Neural cell (in vitro differentiated cells): ENCODE measurements around the gene SLC25A45. TPM values are rescaled to one million over a fixed set of nuclear protein-coding genes. Genes with fewer than 3 reads are reported as not detected.

Experiments
- H2AFZ ChIP-seq: fragments of 200-600, 300-800 bp; sonication (generic), shearing (Covaris generic); 2 replicates; pipeline ENCODE4 v1.6.0; 2014; ENCODE audit warnings: low read depth, mild to moderate bottlenecking, antibody characterized with exemption, low read length, moderate library complexity
- H3F3A ChIP-seq: fragments of 200-600 bp; shearing (Covaris generic); 2 replicates; pipeline ENCODE4 v1.6.1; 2016; ENCODE audit warnings: mild to moderate bottlenecking, moderate library complexity, mixed read lengths, antibody characterized with exemption, low read length; ENCODE audit not compliant: insufficient read depth, poor library complexity, severe bottlenecking
- H3K27ac ChIP-seq: fragments of 200-600, 300-800 bp; sonication (generic), shearing (Covaris generic); 2 replicates; pipeline ENCODE4 v1.5.1; 2014; ENCODE audit warnings: mild to moderate bottlenecking, low read length, moderate library complexity
- H3K27me3 ChIP-seq: fragments of 300-800, 200-600 bp; sonication (generic), shearing (Covaris generic); 2 replicates; pipeline ENCODE4 v1.6.0; 2014; ENCODE audit warnings: mild to moderate bottlenecking, low read depth, low read length, moderate library complexity; ENCODE audit not compliant: insufficient read depth
- H3K36me3 ChIP-seq: fragments of 300-800, 200-600 bp; sonication (generic), shearing (Covaris generic); 2 replicates; pipeline ENCODE4 v1.5.1; 2014; ENCODE audit warnings: mild to moderate bottlenecking, antibody characterized with exemption, low read length, moderate library complexity; ENCODE audit not compliant: insufficient read depth
- H3K4me2 ChIP-seq: fragments of 300-800, 200-600 bp; sonication (generic), shearing (Covaris generic); 2 replicates; pipeline ENCODE4 v1.6.0; 2014; ENCODE audit warnings: mild to moderate bottlenecking, low read length
- H3K4me3 ChIP-seq: fragments of 300-800, 200-600 bp; sonication (generic), shearing (Covaris generic); 2 replicates; pipeline ENCODE4 v1.5.1; 2014; ENCODE audit warnings: mild to moderate bottlenecking, low read length, moderate library complexity
- H3K79me2 ChIP-seq: fragments of 200-600 bp; shearing (Covaris generic); replicated peaks from 2 replicates; pipeline ENCODE4 v1.6.0; 2014; ENCODE audit warnings: mild to moderate bottlenecking, low read length, moderate library complexity; ENCODE audit not compliant: insufficient read depth
- H3K9ac ChIP-seq: fragments of 300-800, 200-600 bp; sonication (generic), shearing (Covaris generic); 2 replicates; pipeline ENCODE4 v1.6.1; 2016; ENCODE audit warnings: mild to moderate bottlenecking, low read length, mixed read lengths
- H3K9me2 ChIP-seq: fragments of 200-600 bp; shearing (Covaris generic); 2 replicates; pipeline ENCODE4 v1.6.1; 2016; ENCODE audit warnings: mild to moderate bottlenecking, low read length, mixed read lengths; ENCODE audit not compliant: insufficient read depth
- H3K9me3 ChIP-seq: fragments of 200-600, 300-800 bp; sonication (generic), shearing (Covaris generic); 2 replicates; pipeline ENCODE4 v1.6.1; 2016; ENCODE audit warnings: mild to moderate bottlenecking, mixed run types, low read length, moderate library complexity, mixed read lengths
- H4K20me1 ChIP-seq: fragments of 200-600 bp; shearing (Covaris generic); 2 replicates; pipeline ENCODE4 v1.6.1; 2016; ENCODE audit warnings: mild to moderate bottlenecking, mixed run types; ENCODE audit not compliant: insufficient read depth
- CTCF ChIP-seq: fragments of 450-650 bp; IDR thresholded peaks from 2 replicates; pipeline ENCODE4 v1.5.1; 2014; ENCODE audit warnings: antibody characterized with exemption, mild to moderate bottlenecking, moderate library complexity; ENCODE audit not compliant: poor library complexity, severe bottlenecking
- EP300 ChIP-seq: fragments of 450-650 bp; conservative IDR thresholded peaks from 2 replicates; pipeline ENCODE4 v1.6.1; 2014; ENCODE audit warnings: antibody characterized with exemption, mild to moderate bottlenecking, moderate library complexity; ENCODE audit not compliant: poor library complexity, severe bottlenecking
- EZH2 ChIP-seq: fragments of 200-600, 300-800 bp; shearing (Covaris generic), sonication (generic); IDR thresholded peaks from 2 replicates; pipeline ENCODE4 v1.6.1; 2014; ENCODE audit warnings: antibody characterized with exemption, low read length, borderline replicate concordance, mild to moderate bottlenecking; ENCODE audit not compliant: insufficient read depth, poor library complexity, severe bottlenecking
- MXI1 ChIP-seq: fragments of 450-650 bp; conservative IDR thresholded peaks from 2 replicates; pipeline ENCODE4 v1.6.1; 2014; ENCODE audit warnings: antibody characterized with exemption, mild to moderate bottlenecking; ENCODE audit not compliant: poor library complexity, severe bottlenecking
- POLR2AphosphoS5 ChIP-seq: IDR thresholded peaks from 2 replicates; pipeline ENCODE4 v1.6.1; 2012
- RAD21 ChIP-seq: fragments of 450-650 bp; conservative IDR thresholded peaks from 2 replicates; pipeline ENCODE4 v1.6.1; 2014; ENCODE audit warnings: antibody characterized with exemption, mild to moderate bottlenecking, moderate library complexity
- REST ChIP-seq: IDR thresholded peaks from 2 replicates; pipeline ENCODE4 v1.6.1; 2012; ENCODE audit warnings: borderline replicate concordance
- SMC3 ChIP-seq: fragments of 450-650 bp; conservative IDR thresholded peaks from 2 replicates; pipeline ENCODE4 v1.6.1; 2014; ENCODE audit warnings: antibody characterized with exemption, mild to moderate bottlenecking, moderate library complexity; ENCODE audit not compliant: poor library complexity
- TAF1 ChIP-seq: IDR thresholded peaks from 2 replicates; pipeline ENCODE4 v1.6.1; 2012; ENCODE audit warnings: low read depth
- polyA plus RNA-seq: library from polyadenylated mRNA; depleted of rRNA; stranded (reverse); fragments of >200 nt; gene quantifications from 2 replicates; pipeline ENCODE4 v1.2.3, GENCODE V29; 2014

The SLC25A45 gene
- polyA plus RNA-seq, 1 donor from 2014 or later = not detected

GRCh38 chr11:65356394-65356972 lies 26.0 kb downstream of the SLC25A45 start:
- H3K9me2 ChIP-seq = no peaks in the 10 kb centered on the region
- H2AFZ ChIP-seq = no peak overlapping the region
- no peaks in the 10 kb centered on the region for H4K20me1 ChIP-seq
- peaks cover 34% of the 10 kb centered on the region for H3K79me2 ChIP-seq
- TF ChIP-seq EZH2 = no peak
- TF ChIP-seq EP300 = no peak
- TF ChIP-seq RAD21 = no peak
- no peak for TF ChIP-seq TAF1
- TF ChIP-seq REST = no peak
- no peak for TF ChIP-seq POLR2AphosphoS5
- no peak for TF ChIP-seq MXI1
- no peak for TF ChIP-seq CTCF
- TF ChIP-seq SMC3 = no peak
- H3K9ac ChIP-seq = no peak overlapping the region
- H3K36me3 ChIP-seq = peaks cover 6% of the 10 kb centered on the region
- no peak overlapping the region for H3K4me2 ChIP-seq
- peak overlapping the region; percentile 84 for H3K4me3 ChIP-seq
- H3K27ac ChIP-seq = no peak overlapping the region
- H3K27me3 ChIP-seq = no peaks in the 10 kb centered on the region
- peaks cover 6% of the 10 kb centered on the region for H3F3A ChIP-seq
- no peaks in the 10 kb centered on the region for H3K9me3 ChIP-seq

- peaks cover 6% of the 10 kb centered on the region for H3K36me3 ChIP-seq
- peaks cover 34% of the 10 kb centered on the region for H3K79me2 ChIP-seq
- H2AFZ ChIP-seq = peak overlapping the region; percentile 42
- no peaks in the 10 kb centered on the region for H3K9me3 ChIP-seq
- H3K4me3 ChIP-seq = peak overlapping the region; percentile 84
- H3K27ac ChIP-seq = peak overlapping the region; percentile 77
- H3K9ac ChIP-seq = peak overlapping the region; percentile 97
- H3F3A ChIP-seq = peaks cover 6% of the 10 kb centered on the region
- peak overlapping the region; percentile 77 for H3K4me2 ChIP-seq
- H3K27me3 ChIP-seq = no peaks in the 10 kb centered on the region
- no peaks in the 10 kb centered on the region for H3K9me2 ChIP-seq
- TF ChIP-seq EP300 (no peak), CTCF (no peak)
- H4K20me1 ChIP-seq = no peaks in the 10 kb centered on the region
These were observed 26.6 kb downstream of the SLC25A45 start for GRCh38 chr11:65355776-65356393.
